22Rv1 (cell line): ENCODE results near the gene CFAP251.

Source experiments
- ZFX ChIP-seq: fragments of 450-650 bp; IDR thresholded peaks from 2 replicates; pipeline ENCODE4 v1.6.1; 2017; ENCODE audit warnings: antibody characterized with exemption, borderline replicate concordance
- TF ChIP-seq, protein P1 (sequence below): fragments of 450-650 bp; IDR thresholded peaks from 2 replicates; pipeline ENCODE4 v1.5.1; 2017; ENCODE audit warnings: mild to moderate bottlenecking

DNA sequence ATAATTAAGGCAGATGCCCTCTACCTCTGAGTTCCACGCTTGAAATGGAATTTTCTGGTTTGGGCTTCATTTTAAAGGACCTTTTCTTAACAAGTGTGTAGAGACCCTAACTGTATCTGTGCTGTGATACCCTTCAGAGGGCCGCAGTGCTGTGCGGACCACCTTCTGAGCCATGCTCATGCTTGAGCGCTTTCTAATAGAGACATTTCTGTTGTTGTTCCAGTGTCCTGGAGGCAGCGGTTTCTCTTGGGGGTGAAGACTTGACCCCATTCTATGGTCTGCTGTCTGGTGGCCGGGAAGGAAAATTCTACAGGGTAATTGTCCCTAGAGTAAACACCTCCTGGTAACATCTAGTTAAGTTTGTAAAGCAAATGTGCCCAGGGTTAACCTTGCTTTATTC, 56.6 kb downstream of the CFAP251 start:
- TF ChIP-seq, protein P1, sequence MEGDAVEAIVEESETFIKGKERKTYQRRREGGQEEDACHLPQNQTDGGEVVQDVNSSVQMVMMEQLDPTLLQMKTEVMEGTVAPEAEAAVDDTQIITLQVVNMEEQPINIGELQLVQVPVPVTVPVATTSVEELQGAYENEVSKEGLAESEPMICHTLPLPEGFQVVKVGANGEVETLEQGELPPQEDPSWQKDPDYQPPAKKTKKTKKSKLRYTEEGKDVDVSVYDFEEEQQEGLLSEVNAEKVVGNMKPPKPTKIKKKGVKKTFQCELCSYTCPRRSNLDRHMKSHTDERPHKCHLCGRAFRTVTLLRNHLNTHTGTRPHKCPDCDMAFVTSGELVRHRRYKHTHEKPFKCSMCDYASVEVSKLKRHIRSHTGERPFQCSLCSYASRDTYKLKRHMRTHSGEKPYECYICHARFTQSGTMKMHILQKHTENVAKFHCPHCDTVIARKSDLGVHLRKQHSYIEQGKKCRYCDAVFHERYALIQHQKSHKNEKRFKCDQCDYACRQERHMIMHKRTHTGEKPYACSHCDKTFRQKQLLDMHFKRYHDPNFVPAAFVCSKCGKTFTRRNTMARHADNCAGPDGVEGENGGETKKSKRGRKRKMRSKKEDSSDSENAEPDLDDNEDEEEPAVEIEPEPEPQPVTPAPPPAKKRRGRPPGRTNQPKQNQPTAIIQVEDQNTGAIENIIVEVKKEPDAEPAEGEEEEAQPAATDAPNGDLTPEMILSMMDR, result no peak
- TF ChIP-seq ZFX, result no peak
